ENCODE data around the gene HSD11B1.

Gene HSD11B1

GRCh38 chr1:209770636-209771415 lies 66.2 kb downstream of the HSD11B1 start:
- H3K4me3 ChIP-seq (ENCODE audit: low read depth, low read length) = no peak overlapping the region
- TF ChIP-seq CTCF (IDR thresholded peaks at IDR 0.05; ENCODE audit: insufficient read depth, low read length, missing control alignments) = no peak
- CTCF ChIA-PET = no interaction called here
- DNase-seq (ENCODE audit: low read depth, low spot score) = no peak
- POLR2A ChIA-PET = no interaction called here

GRCh38 chr1:209772126-209772525 lies 67.5 kb downstream of the HSD11B1 start:
- ChIA-PET POLR2A (interaction anchor here (0.7 kb wide), 1 partner anchor 13 kb away, joined by 3 read pairs; no protein-coding TSS in a partner anchor), CTCF (interaction anchor here (0.8 to 1.8 kb wide), 3 partner anchors 12 to 24 kb away, joined by 3 to 7 read pairs (median 6); partner anchors contain the start of gene C1orf74)
- TF ChIP-seq CTCF (IDR thresholded peaks at IDR 0.05; ENCODE audit: insufficient read depth, low read length, missing control alignments) = no peak
- no peak overlapping the region for H3K4me3 ChIP-seq (ENCODE audit: low read depth, low read length)
- DNase-seq (ENCODE audit: low read depth, low spot score) = no peak

- no peak for TF ChIP-seq CTCF (IDR thresholded peaks at IDR 0.05; ENCODE audit: insufficient read depth, low read length, missing control alignments)
- ChIA-PET POLR2A (no interaction called here), CTCF (interaction anchor here (2.2 to 2.3 kb wide), 2 partner anchors 49 to 198 kb away, joined by 7 to 8 read pairs; no protein-coding TSS in a partner anchor)
- no peak overlapping the region for H3K4me3 ChIP-seq (ENCODE audit: low read depth, low read length)
- DNase-seq (ENCODE audit: low read depth, low spot score) = no peak
Measured at GRCh38 chr1:209774592-209774991, 69.9 kb downstream of the HSD11B1 start.

- DNase-seq (ENCODE audit: low read depth, low spot score) = no peak
- POLR2A ChIA-PET = no interaction called here
- no peak overlapping the region for H3K4me3 ChIP-seq (ENCODE audit: low read depth, low read length)
- CTCF ChIA-PET = interaction anchor here (2.2 to 2.3 kb wide), 2 partner anchors 48 to 199 kb away, joined by 7 to 8 read pairs; no protein-coding TSS in a partner anchor
- no peak for TF ChIP-seq CTCF (IDR thresholded peaks at IDR 0.05; ENCODE audit: insufficient read depth, low read length, missing control alignments)
Measured at GRCh38 chr1:209775678-209776077, 71.0 kb downstream of the HSD11B1 start.

- DNase-seq (ENCODE audit: low read depth, low spot score) = no peak
- ChIA-PET CTCF (interaction anchor here (1.2 kb wide), 1 partner anchor 46 kb away, joined by 3 read pairs; no protein-coding TSS in a partner anchor), POLR2A (no interaction called here)
- TF ChIP-seq CTCF (IDR thresholded peaks at IDR 0.05; ENCODE audit: insufficient read depth, low read length, missing control alignments) = no peak
- no peak overlapping the region for H3K4me3 ChIP-seq (ENCODE audit: low read depth, low read length)
Measured at GRCh38 chr1:209777587-209777986, 72.9 kb downstream of the HSD11B1 start.

GRCh38 chr1:209778102-209778501 lies 73.5 kb downstream of the HSD11B1 start:
- no peak for TF ChIP-seq CTCF (IDR thresholded peaks at IDR 0.05; ENCODE audit: insufficient read depth, low read length, missing control alignments)
- H3K4me3 ChIP-seq (ENCODE audit: low read depth, low read length) = no peak overlapping the region
- ChIA-PET CTCF (interaction anchor here (1.2 kb wide), 1 partner anchor 45 kb away, joined by 3 read pairs; no protein-coding TSS in a partner anchor), POLR2A (no interaction called here)
- DNase-seq (ENCODE audit: low read depth, low spot score) = no peak

All from AG04449 (cell line).